Heart left ventricle (tissue), 16 donors: ENCODE results near the gene MRPS33. TPM values are rescaled to one million over a fixed set of nuclear protein-coding genes. Genes with fewer than 3 reads are reported as not detected.
"Not testable (repeated sequence)": the region's sequence is repeated elsewhere in the genome, so short reads cannot be mapped to it uniquely, and the experiment has no call there.

Experiments
- ATAC-seq, 4 donors: fragments of 200-7000 bp; cut with Tn5 transposase; one replicate each; pipeline ENCODE4 v1.9.1; 2020 to 2022; ENCODE audit warnings: moderate library complexity in 4 of 4, mild to moderate bottlenecking in 3 of 4, moderate number of reproducible peaks in 1 of 4
- DNase-seq, 5 donors: peaks; one replicate each; pipeline ENCODE4 v3.0.0-alpha.2; 2020
- H3K27ac ChIP-seq, 12 donors: fragments of 200-600 bp; sonication (generic) in 4 of 12; one replicate each; pipeline versions ENCODE4 v1.5.0 to v1.8.0; 2016 to 2022; ENCODE audit warnings: mild to moderate bottlenecking in 2 of 12
- H3K27me3 ChIP-seq, 9 donors: fragments of 200-600 bp; sonication (generic) in 2 of 9; one replicate each; pipeline versions ENCODE4 v1.5.1 to v1.8.0; 2016 to 2022; ENCODE audit warnings: mild to moderate bottlenecking in 3 of 9
- H3K36me3 ChIP-seq, 9 donors: fragments of 200-600 bp; sonication (generic) in 2 of 9; one replicate each; pipeline versions ENCODE4 v1.5.0 to v1.8.0; 2018 to 2022; ENCODE audit warnings: mild to moderate bottlenecking in 2 of 9
- H3K4me1 ChIP-seq, 12 donors: fragments of 200-600 bp; sonication (generic) in 4 of 12; one replicate each; pipeline versions ENCODE4 v1.5.0 to v1.8.0; 2016 to 2022; ENCODE audit warnings: mild to moderate bottlenecking in 3 of 12
- H3K4me3 ChIP-seq, 12 donors: fragments of 200-600 bp; sonication (generic) in 4 of 12; one replicate each; pipeline versions ENCODE4 v1.5.0 to v1.8.0; 2017 to 2022; ENCODE audit warnings: mild to moderate bottlenecking in 9 of 12, moderate library complexity in 4 of 12
- H3K9me3 ChIP-seq, 12 donors: fragments of 200-600 bp; sonication (generic) in 4 of 12; one replicate each; pipeline versions ENCODE4 v1.5.0 to v1.8.0; 2016 to 2022; ENCODE audit warnings: mild to moderate bottlenecking in 1 of 12
- CTCF ChIP-seq, 12 donors: fragments of 200-600 bp; sonication (generic) in 4 of 12; IDR thresholded peaks; one replicate each; pipeline versions ENCODE4 v1.5.0 to v1.8.0; 2018 to 2022; ENCODE audit warnings: antibody characterized with exemption in 12 of 12, mild to moderate bottlenecking in 5 of 12
- POLR2A ChIP-seq, 2 donors: fragments of 450-650 bp; IDR thresholded peaks; one replicate each; pipeline ENCODE4 v1.6.1; 2017; ENCODE audit warnings: antibody characterized with exemption in 2 of 2, mild to moderate bottlenecking in 2 of 2, moderate library complexity in 2 of 2
- WGBS, 4 donors: extraction: QIAGEN DNeasy Blood & Tissue Kit in 2 of 4; methylation state at CpG; one replicate each; pipeline versions ENCODE4 v1.1.5 to v1.1.7; 2013 to 2018; 5-methylcytosine and 5-hydroxymethylcytosine counted together
- intact Hi-C, 10 donors: fragments of 100-400 bp; cut with DNase I; formaldehyde crosslinking; loops; one replicate each; pipeline versions ENCODE4 v1.11.1 to v1.14.2; 2022
- polyA plus RNA-seq, 2 donors: library from polyadenylated mRNA; stranded (reverse); fragments of 200-250 nt; gene quantifications; one replicate each; pipeline ENCODE4 v1.2.3, GENCODE V29; 2013
- total RNA-seq, 9 donors: library from RNA; depleted of rRNA in 2 of 9; stranded (reverse); fragments of >200 nt in 2 of 9; fragmentation: NEBNext Ultra II Directional in 3 of 9; extraction: Animal tissue kit (Norgen Biotek cat#: 25700) in 3 of 9; gene quantifications; one replicate each; pipeline versions ENCODE4 v1.1.0 to v1.2.4, GENCODE V29; 2016 to 2023
- donor health status: ischemic (EF 13 %, LVEDD 7.1; RV severe dilation, severe dysfunction).
- donor health status: healthy with polysubstance abuse.
- donor health status: DM: no; HTN: yes; CAD: no.
- donor health status: DM: no; HTN: no; CAD: no.
- donor health status: ischemic (EF 25% LVEDD 6.9; RV normal size, moderate dysfunction).
- donor health status: ischemic (EF 25% LVEDD 5.7; RV mildly dilated, moderate dysfunction).
- donor health status: healthy.
- donor health status: DM: yes; HTN: yes; CAD: no.
- donor health status: ischemic (EF 35%, LVEDD 5.7; RV mildly dilated, moderate dysfunction).
- donor health status: nonischemic (EF 11% LVEDD 7.7; RV severe dilation, severe dysfunction).
- donor health status: DM: yes; HTN: yes; CAD: no.
- donor health status: PGD.
- donor health status: ischemic (EF 29% LVEDD 5.4; RV normal size, mild dysfunction).
- donor health status: nonischemic (EF 23%, LVEDD 6.1; RV moderate dilation, normal function).

The MRPS33 gene
- total and polyA plus RNA-seq, 11 donors: 43.7 to 146 (median 105) TPM

DNA sequence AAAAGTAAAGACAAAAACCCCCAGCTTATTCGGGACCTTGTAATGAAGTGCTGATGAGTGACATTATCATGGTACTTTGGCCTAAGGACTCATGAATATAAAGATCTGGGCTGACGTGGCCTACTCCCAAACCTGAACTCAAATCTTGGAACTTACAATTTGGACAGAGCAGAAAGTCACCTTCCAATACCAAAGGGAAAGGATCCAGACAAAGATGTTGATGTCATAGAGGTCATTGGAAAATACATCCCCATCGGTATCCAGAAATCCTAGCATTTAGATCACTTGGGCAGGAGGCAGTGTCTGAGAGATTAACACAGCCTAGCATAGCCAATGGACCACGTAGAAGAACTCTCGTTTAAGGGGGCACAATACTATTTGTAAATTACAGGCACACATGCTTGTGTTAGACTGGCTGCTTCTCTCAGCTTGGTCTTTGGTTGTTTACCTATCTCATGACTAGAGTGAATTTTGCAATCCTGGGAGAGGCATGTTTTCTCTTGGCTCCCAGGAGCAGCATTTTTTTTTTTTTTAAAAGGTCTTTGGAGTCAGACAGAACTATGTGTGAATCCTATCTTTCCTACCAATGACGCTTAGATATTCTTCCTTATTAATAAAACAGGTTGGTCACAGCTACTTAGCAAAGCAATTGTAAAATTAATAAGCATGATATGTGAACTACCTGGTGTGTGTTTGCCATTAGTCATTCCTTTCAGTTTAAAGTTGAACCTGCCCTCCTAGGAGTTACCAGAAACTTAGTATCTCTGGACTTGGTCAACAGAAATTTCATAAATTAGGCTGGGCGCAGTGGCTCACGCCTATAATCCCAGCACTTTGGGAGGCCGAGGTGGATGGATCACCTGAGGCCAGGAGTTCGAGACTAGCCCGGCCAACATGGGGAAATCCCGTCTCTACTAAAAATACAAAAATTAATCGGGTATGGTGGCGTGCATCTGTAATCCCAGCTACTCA, 27.8 kb upstream of the MRPS33 start:
- DNase-seq (no peak), ATAC-seq (no peak)
- H3K9me3 ChIP-seq: no peaks in the 10 kb centered on the region
- TF ChIP-seq CTCF (IDR thresholded peaks at IDR 0.05) (no peak), POLR2A (IDR thresholded peaks at IDR 0.05) (no peak)
- WGBS, 4 donors: 83 to 89% (median 85%) methylated on average over 14 of the region's 14 CpGs
- intact Hi-C loops: no loop called here
- no peak overlapping the region for H3K4me3 ChIP-seq
- H3K36me3 ChIP-seq: no peaks in the 10 kb centered on the region
- H3K4me1 ChIP-seq: peaks cover 0 to 8% (median 0%) of the 10 kb centered on the region in 12 donors
- no peaks in the 10 kb centered on the region for H3K27me3 ChIP-seq
- no peak overlapping the region for H3K27ac ChIP-seq

GRCh38 chr7:141039376-141039775, 24.6 kb upstream of the MRPS33 start:
- intact Hi-C loops: no loop called here

GRCh38 chr7:141038100-141038499, 23.3 kb upstream of the MRPS33 start:
- WGBS, 4 donors: 91 to 97% (median 95%) methylated on average over 3 of the region's 3 CpGs

More at GRCh38 chr7:141039376-141039775, 24.6 kb upstream of the MRPS33 start:
- Histone ChIP-seq H3K9me3 (no peaks in the 10 kb centered on the region), H3K27me3 (no peaks in the 10 kb centered on the region), H3K27ac (no peak overlapping the region), H3K4me3 (no peak overlapping the region), H3K36me3 (no peaks in the 10 kb centered on the region), H3K4me1 (no peaks in the 10 kb centered on the region)
- TF ChIP-seq CTCF (IDR thresholded peaks at IDR 0.05) (no peak), POLR2A (IDR thresholded peaks at IDR 0.05) (no peak)
- 60 to 74% (median 65%) methylated on average over 3 of the region's 3 CpGs for whole genome bisulfite sequencing, 4 donors
- no peak for DNase-seq
- ATAC-seq: no peak

DNA sequence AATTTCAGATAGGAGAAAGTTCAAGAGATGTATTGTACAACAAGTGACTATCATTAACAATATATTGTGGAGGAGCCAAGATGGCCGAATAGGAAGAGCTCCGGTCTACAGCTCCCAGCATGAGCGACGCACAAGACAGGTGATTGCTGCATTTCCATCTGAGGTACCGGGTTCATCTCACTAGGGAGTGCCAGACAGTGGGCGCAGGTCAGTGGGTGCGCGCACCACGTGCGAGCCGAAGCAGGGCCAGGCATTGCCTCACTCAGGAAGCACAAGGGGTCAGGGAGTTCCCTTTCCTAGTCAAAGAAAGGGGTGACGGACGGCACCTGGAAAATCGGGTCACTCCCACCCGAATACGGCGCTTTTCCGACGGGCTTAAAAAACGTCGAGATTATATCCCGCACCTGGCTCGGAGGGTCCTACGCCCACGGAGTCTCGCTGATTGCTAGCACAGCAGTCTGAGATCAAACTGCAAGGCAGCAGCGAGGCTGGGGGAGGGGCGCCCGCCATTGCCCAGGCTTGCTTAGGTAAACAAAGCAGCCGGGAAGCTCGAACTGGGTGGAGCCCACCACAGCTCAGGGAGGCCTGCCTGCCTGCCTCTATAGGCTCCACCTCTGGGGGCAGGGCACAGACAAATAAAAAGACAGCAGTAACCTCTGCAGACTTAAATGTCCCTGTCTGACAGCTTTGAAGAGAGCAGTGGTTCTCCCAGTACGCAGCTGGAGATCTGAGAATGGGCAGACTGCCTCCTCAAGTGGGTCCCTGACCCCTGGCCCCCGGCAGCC, 18.0 kb upstream of the MRPS33 start:
- Histone ChIP-seq H3K9me3 (peaks cover 0 to 11% (median 0%) of the 10 kb centered on the region in 12 donors), H3K27me3 (peaks cover 0 to 16% (median 0%) of the 10 kb centered on the region in 9 donors)
- H3K4me3 ChIP-seq, H3K36me3 ChIP-seq, H3K4me1 ChIP-seq, DNase-seq, intact Hi-C loops, ATAC-seq, H3K27ac ChIP-seq: not testable (repeated sequence)
- WGBS, 4 donors: 77 to 87% (median 79%) methylated on average over 23 to 30 of the region's 33 CpGs

More at GRCh38 chr7:141038100-141038499, 23.3 kb upstream of the MRPS33 start:
- H3K27me3 ChIP-seq, H3K36me3 ChIP-seq, H3K27ac ChIP-seq, DNase-seq, ATAC-seq, H3K4me1 ChIP-seq, H3K9me3 ChIP-seq, H3K4me3 ChIP-seq, intact Hi-C loops: not testable (repeated sequence)

DNA sequence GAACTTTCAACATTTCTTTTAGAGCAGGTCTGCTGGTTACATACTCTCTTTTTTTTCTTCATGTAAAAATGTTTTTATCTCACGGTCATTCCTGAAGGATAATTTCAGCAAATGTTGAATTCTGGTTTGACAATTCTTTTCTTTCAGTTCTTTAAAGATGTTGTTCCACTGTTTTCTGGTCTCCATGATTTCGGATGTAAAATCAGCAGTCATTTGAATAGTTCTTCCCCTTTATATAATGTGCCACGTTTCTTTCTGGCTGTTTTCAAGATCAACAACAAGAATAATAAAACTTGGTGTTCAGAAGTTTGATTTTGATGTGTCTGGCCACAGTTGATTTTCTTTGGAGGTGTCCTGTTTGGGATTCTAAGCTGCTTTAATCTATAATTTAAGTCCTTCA, 14.0 kb upstream of the MRPS33 start:
- H3K9me3 ChIP-seq: peaks cover 0 to 25% (median 3%) of the 10 kb centered on the region in 12 donors
- no peak overlapping the region for H3K27ac ChIP-seq
- no peak for ATAC-seq
- no peak for DNase-seq
- H3K4me1 ChIP-seq: no peaks in the 10 kb centered on the region
- no peaks in the 10 kb centered on the region for H3K36me3 ChIP-seq
- H3K27me3 ChIP-seq: peaks cover 0 to 16% (median 0%) of the 10 kb centered on the region in 9 donors
- TF ChIP-seq POLR2A (IDR thresholded peaks at IDR 0.05) (no peak), CTCF (IDR thresholded peaks at IDR 0.05) (no peak)
- intact Hi-C loops: no loop called here
- H3K4me3 ChIP-seq: no peak overlapping the region
- 72 to 80% (median 74%) methylated on average over 3 of the region's 3 CpGs for WGBS, 4 donors
